ENCODE measurements around the gene CAMK1D. TPM values are rescaled to one million over a fixed set of nuclear protein-coding genes. Genes with fewer than 3 reads are reported as not detected.

CAMK1D gene
- total RNA-seq, 6 experiments from 2014 or later, result 5.3 to 10.8 (median 9.5) TPM

DNA sequence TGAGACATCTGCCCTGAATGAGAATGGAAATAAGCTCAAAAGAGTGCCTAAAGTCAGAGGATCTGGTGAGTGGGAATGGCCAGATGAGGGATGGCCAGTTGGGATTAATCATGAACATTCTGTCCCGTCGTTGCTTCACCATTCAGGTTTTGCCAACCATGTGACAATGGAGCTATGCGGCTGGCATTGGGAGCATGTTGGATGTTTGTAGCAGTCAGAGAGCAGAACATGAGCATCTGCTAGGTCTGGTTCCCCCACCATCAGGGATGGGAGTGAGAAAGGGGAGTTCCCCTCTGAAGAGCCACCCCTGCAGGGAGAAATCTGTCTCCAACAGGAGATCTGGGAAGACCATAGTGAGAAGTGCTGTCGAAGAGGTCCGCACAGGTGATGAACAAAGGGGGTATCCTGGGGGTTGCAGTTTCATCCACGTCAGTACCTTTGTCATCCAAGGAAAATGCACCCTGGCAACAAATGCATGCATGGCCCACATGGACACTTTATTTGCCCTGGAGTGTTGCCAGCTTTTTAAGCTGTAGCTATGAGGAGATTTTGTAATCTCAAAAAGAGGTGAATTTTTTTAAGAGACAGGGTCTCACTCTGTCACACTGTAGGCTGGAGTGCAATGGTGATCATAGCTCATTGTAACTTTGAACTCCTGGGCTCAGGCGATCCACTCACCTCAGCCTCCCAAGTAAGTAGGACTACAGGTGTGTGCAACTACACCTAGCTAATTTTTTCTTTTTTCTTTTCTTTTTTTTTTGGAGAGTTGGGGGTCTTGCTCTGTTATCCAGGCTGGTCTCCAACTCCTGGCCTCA is 190.2 kb downstream of the CAMK1D start:
- peak in 1 of 3 donors; percentile 73 for DNase-seq
- H3K36me3 ChIP-seq, result no peaks in the 10 kb centered on the region
- intact Hi-C loops (cut with DNase I), result no loop called here
- ATAC-seq, result peak; percentile 79 to 89 (median 86)
- TF ChIP-seq CTCF (IDR thresholded peaks at IDR 0.05), result no peak
- no peak for TF ChIP-seq POLR2A (IDR thresholded peaks at IDR 0.05)
- no peaks in the 10 kb centered on the region for H3K27me3 ChIP-seq
- peaks cover 0 to 21% (median 4%) of the 10 kb centered on the region in 4 donors for H3K4me1 ChIP-seq
- 36% methylated on average over 5 of the region's 7 CpGs for WGBS (ENCODE audit: insufficient coverage, low coverage, low lambda C conversion rate, missing lambda C conversion rate)
- H3K9me3 ChIP-seq, result no peaks in the 10 kb centered on the region
- H3K27ac ChIP-seq, result peak overlapping the region in 2 of 3 donors; percentile 60 to 65
- H3K4me3 ChIP-seq, result no peak overlapping the region

GRCh38 chr10:12540341-12540781 is 191.0 kb downstream of the CAMK1D start:
- TF ChIP-seq CTCF (IDR thresholded peaks at IDR 0.05), result no peak
- TF ChIP-seq POLR2A (IDR thresholded peaks at IDR 0.05), result no peak
- H3K9me3 ChIP-seq, result no peaks in the 10 kb centered on the region
- ATAC-seq (no peak), DNase-seq (no peak)
- H3K27ac ChIP-seq, result peak overlapping the region in 1 of 3 donors; percentile 49
- H3K4me3 ChIP-seq, result no peak overlapping the region
- H3K27me3 ChIP-seq, result no peaks in the 10 kb centered on the region
- 73% methylated on average over 4 of the region's 4 CpGs for WGBS (ENCODE audit: insufficient coverage, low coverage, low lambda C conversion rate, missing lambda C conversion rate)
- H3K4me1 ChIP-seq, result peaks cover 0 to 21% (median 4%) of the 10 kb centered on the region in 4 donors
- no peaks in the 10 kb centered on the region for H3K36me3 ChIP-seq
- intact Hi-C loops (cut with DNase I), result no loop called here

- no peaks in the 10 kb centered on the region for H3K9me3 ChIP-seq
- H3K4me1 ChIP-seq, result peaks cover 0 to 21% (median 4%) of the 10 kb centered on the region in 4 donors
- ATAC-seq (no peak), DNase-seq (no peak)
- intact Hi-C loops (cut with DNase I), result no loop called here
- no peak overlapping the region for H3K4me3 ChIP-seq
- TF ChIP-seq CTCF (IDR thresholded peaks at IDR 0.05) (no peak), POLR2A (IDR thresholded peaks at IDR 0.05) (no peak)
- 75% methylated on average over 8 of the region's 11 CpGs for WGBS (ENCODE audit: insufficient coverage, low coverage, low lambda C conversion rate, missing lambda C conversion rate)
- H3K36me3 ChIP-seq, result no peaks in the 10 kb centered on the region
- H3K27ac ChIP-seq, result no peak overlapping the region
- no peaks in the 10 kb centered on the region for H3K27me3 ChIP-seq
Measured at GRCh38 chr10:12541446-12542067, 192.2 kb downstream of the CAMK1D start.

GRCh38 chr10:12542133-12542670 is 192.9 kb downstream of the CAMK1D start:
- DNase-seq (no peak), ATAC-seq (no peak)
- Histone ChIP-seq H3K36me3 (no peaks in the 10 kb centered on the region), H3K27me3 (no peaks in the 10 kb centered on the region), H3K27ac (no peak overlapping the region), H3K4me1 (peaks cover 0 to 21% (median 4%) of the 10 kb centered on the region in 4 donors), H3K9me3 (no peaks in the 10 kb centered on the region), H3K4me3 (no peak overlapping the region)
- intact Hi-C loops (cut with DNase I), result no loop called here
- 85% methylated on average over 6 of the region's 6 CpGs for WGBS (ENCODE audit: insufficient coverage, low coverage, low lambda C conversion rate, missing lambda C conversion rate)
- TF ChIP-seq CTCF (IDR thresholded peaks at IDR 0.05) (no peak), POLR2A (IDR thresholded peaks at IDR 0.05) (no peak)

All from right lobe of liver (tissue), 6 donors.